HepG2 (cell line): Measurements from ENCODE around the gene RICTOR. TPM values are rescaled to one million over a fixed set of nuclear protein-coding genes. Genes with fewer than 3 reads are reported as not detected.

Experiments
- FOXP1 ChIP-seq, 2 experiments: fragments of 450-650 bp in 1 of 2; IDR thresholded peaks; 2 replicates each; pipeline ENCODE4 v1.6.1; 2017 to 2018; ENCODE audit warnings: antibody characterized with exemption in 1 of 2
- MAF1 ChIP-seq: sonication (generic); formaldehyde crosslinking; IDR thresholded peaks from 2 replicates; pipeline ENCODE4 v1.5.0; 2020; ENCODE audit warnings: missing genetic modification reagents, borderline replicate concordance
- MZF1 ChIP-seq: sonication (generic); formaldehyde crosslinking; IDR thresholded peaks from 2 replicates; pipeline ENCODE4 v1.8.1; 2023; ENCODE audit warnings: mild to moderate bottlenecking, missing genetic modification reagents, borderline replicate concordance
- RFX3 ChIP-seq: IDR thresholded peaks from 2 replicates; pipeline ENCODE4 v1.6.1; 2016; ENCODE audit warnings: missing biosample characterization, missing genetic modification reagents
- SIX1 ChIP-seq: sonication (generic); formaldehyde crosslinking; IDR thresholded peaks from 2 replicates; pipeline ENCODE4 v1.4.0; 2020; ENCODE audit warnings: missing genetic modification reagents, borderline replicate concordance
- XRCC5 ChIP-seq: fragments of 200-400 bp; formaldehyde crosslinking; optimal IDR thresholded peaks from 2 replicates; pipeline ENCODE3; 2017; ENCODE audit warnings: mild to moderate bottlenecking, low read length
- ZNF354B ChIP-seq: sonication (generic); formaldehyde crosslinking; IDR thresholded peaks from 2 replicates; pipeline ENCODE4 v1.8.0; 2022; ENCODE audit warnings: mild to moderate bottlenecking, missing genetic modification reagents
- ZNF672 ChIP-seq: sonication (generic); formaldehyde crosslinking; IDR thresholded peaks from 2 replicates; pipeline ENCODE4 v1.8.1; 2022; ENCODE audit warnings: missing genetic modification reagents
- polyA plus RNA-seq, 8 experiments: library from polyadenylated mRNA; depleted of rRNA in 3 of 8; stranded (reverse) in 7 of 8; unstranded in 1 of 8; fragments of >200 nt; fragmentation: Illumina TruSeq in 4 of 8; extraction: Trizol in 4 of 8; gene quantifications; 2 replicates each; pipeline versions ENCODE4 v1.2.1 to v1.2.3, GENCODE V29; 2011 to 2016; ENCODE audit warnings: low read depth in 4 of 8, missing spikeins in 1 of 8, mixed read lengths in 1 of 8; ENCODE audit not compliant: insufficient read depth in 1 of 8
- total RNA-seq, 5 experiments: library from RNA; depleted of rRNA; stranded (reverse); fragments of >200 nt; fragmentation: Illumina TruSeq; extraction: Trizol; gene quantifications; 2 replicates each; pipeline ENCODE4 v1.2.3, GENCODE V29; 2016; ENCODE audit warnings: low read depth in 1 of 5
- TF ChIP-seq, protein P1 (sequence below): sonication (generic); formaldehyde crosslinking; IDR thresholded peaks from 2 replicates; pipeline ENCODE4 v1.8.0; 2022; ENCODE audit warnings: mild to moderate bottlenecking, missing genetic modification reagents
- TF ChIP-seq, protein P2 (sequence below): sonication (generic); formaldehyde crosslinking; IDR thresholded peaks from 2 replicates; pipeline ENCODE4 v1.4.0; 2020; ENCODE audit warnings: mild to moderate bottlenecking, missing genetic modification reagents
- TF ChIP-seq, protein P3 (sequence below): sonication (generic); formaldehyde crosslinking; IDR thresholded peaks from 2 replicates; pipeline ENCODE4 v1.4.0; 2020; ENCODE audit warnings: mild to moderate bottlenecking, missing genetic modification reagents
- TF ChIP-seq, protein P4 (sequence below): sonication (generic); formaldehyde crosslinking; IDR thresholded peaks from 2 replicates; pipeline ENCODE4 v1.4.0; 2020; ENCODE audit warnings: missing genetic modification reagents, borderline replicate concordance
- TF ChIP-seq, protein P5 (sequence below): sonication (generic); formaldehyde crosslinking; IDR thresholded peaks from 2 replicates; pipeline ENCODE4 v1.4.0; 2020; ENCODE audit warnings: missing genetic modification reagents

RICTOR gene
- total and polyA plus RNA-seq, 2 of the 13 experiments (the other 11 are each of a cell fraction or from before 2014, with no cell fraction given) = 10.7 to 15.4 TPM

DNA sequence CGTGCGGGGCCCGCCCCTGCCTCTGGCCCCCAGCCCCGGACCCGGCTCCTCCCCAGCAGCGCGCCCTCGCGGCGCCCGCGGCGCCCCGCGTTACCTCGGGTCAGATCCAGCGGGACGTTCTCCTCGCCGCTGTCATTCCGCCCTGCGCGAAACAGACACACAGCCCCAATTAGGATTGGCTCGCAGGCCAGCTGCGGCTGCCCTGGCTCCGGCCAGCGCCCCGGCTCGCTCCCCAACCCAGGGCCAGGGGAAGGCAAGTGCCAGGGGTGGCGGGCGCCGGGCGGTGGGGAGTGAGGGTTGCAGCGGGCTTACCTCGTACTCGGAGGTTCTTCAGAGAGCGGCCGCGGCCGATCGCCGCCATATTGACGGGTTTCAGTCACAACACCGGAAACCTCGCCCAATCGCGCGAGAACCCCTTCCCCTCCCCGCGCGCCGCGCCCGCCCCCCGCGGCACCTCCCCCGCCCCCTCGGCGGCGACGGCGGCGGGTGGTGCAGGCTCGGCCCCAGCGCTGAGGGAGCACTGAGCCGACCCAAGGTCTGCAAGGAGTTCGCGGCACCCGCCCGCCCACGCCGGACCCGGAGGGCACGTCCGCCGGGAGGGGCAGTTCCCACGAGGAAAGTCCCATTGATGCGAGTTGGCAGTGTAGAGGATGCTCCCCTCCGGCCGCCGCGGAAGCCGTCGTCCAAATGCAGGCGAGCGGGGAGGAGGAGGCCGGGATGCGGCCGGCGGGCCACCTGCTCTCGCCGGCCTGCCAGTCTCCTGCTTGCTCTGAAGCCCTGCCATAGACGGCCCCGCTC, at the start of gene RICTOR (continued):
- TF ChIP-seq SIX1 (CRISPR knock-in tag) = no peak
- no peak for TF ChIP-seq XRCC5
- TF ChIP-seq, protein P1, sequence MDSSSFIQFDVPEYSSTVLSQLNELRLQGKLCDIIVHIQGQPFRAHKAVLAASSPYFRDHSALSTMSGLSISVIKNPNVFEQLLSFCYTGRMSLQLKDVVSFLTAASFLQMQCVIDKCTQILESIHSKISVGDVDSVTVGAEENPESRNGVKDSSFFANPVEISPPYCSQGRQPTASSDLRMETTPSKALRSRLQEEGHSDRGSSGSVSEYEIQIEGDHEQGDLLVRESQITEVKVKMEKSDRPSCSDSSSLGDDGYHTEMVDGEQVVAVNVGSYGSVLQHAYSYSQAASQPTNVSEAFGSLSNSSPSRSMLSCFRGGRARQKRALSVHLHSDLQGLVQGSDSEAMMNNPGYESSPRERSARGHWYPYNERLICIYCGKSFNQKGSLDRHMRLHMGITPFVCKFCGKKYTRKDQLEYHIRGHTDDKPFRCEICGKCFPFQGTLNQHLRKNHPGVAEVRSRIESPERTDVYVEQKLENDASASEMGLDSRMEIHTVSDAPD = no peak
- TF ChIP-seq MZF1 (CRISPR knock-in tag) = no peak
- TF ChIP-seq, protein P2, sequence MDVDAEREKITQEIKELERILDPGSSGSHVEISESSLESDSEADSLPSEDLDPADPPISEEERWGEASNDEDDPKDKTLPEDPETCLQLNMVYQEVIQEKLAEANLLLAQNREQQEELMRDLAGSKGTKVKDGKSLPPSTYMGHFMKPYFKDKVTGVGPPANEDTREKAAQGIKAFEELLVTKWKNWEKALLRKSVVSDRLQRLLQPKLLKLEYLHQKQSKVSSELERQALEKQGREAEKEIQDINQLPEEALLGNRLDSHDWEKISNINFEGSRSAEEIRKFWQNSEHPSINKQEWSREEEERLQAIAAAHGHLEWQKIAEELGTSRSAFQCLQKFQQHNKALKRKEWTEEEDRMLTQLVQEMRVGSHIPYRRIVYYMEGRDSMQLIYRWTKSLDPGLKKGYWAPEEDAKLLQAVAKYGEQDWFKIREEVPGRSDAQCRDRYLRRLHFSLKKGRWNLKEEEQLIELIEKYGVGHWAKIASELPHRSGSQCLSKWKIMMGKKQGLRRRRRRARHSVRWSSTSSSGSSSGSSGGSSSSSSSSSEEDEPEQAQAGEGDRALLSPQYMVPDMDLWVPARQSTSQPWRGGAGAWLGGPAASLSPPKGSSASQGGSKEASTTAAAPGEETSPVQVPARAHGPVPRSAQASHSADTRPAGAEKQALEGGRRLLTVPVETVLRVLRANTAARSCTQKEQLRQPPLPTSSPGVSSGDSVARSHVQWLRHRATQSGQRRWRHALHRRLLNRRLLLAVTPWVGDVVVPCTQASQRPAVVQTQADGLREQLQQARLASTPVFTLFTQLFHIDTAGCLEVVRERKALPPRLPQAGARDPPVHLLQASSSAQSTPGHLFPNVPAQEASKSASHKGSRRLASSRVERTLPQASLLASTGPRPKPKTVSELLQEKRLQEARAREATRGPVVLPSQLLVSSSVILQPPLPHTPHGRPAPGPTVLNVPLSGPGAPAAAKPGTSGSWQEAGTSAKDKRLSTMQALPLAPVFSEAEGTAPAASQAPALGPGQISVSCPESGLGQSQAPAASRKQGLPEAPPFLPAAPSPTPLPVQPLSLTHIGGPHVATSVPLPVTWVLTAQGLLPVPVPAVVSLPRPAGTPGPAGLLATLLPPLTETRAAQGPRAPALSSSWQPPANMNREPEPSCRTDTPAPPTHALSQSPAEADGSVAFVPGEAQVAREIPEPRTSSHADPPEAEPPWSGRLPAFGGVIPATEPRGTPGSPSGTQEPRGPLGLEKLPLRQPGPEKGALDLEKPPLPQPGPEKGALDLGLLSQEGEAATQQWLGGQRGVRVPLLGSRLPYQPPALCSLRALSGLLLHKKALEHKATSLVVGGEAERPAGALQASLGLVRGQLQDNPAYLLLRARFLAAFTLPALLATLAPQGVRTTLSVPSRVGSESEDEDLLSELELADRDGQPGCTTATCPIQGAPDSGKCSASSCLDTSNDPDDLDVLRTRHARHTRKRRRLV (CRISPR knock-in tag) = 0 out of 2 replicates have a peak, but pooled peaks have one; percentile 56
- TF ChIP-seq RFX3 (CRISPR knock-in tag) = no peak
- no peak for TF ChIP-seq FOXP1 (IDR thresholded peaks at IDR 0.05)
- no peak for TF ChIP-seq FOXP1 (CRISPR knock-in tag; IDR thresholded peaks at IDR 0.05)
- TF ChIP-seq, protein P3, sequence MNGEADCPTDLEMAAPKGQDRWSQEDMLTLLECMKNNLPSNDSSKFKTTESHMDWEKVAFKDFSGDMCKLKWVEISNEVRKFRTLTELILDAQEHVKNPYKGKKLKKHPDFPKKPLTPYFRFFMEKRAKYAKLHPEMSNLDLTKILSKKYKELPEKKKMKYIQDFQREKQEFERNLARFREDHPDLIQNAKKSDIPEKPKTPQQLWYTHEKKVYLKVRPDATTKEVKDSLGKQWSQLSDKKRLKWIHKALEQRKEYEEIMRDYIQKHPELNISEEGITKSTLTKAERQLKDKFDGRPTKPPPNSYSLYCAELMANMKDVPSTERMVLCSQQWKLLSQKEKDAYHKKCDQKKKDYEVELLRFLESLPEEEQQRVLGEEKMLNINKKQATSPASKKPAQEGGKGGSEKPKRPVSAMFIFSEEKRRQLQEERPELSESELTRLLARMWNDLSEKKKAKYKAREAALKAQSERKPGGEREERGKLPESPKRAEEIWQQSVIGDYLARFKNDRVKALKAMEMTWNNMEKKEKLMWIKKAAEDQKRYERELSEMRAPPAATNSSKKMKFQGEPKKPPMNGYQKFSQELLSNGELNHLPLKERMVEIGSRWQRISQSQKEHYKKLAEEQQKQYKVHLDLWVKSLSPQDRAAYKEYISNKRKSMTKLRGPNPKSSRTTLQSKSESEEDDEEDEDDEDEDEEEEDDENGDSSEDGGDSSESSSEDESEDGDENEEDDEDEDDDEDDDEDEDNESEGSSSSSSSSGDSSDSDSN (CRISPR knock-in tag) = peak; percentile 90
- no peak for TF ChIP-seq ZNF672 (CRISPR knock-in tag)
- no peak for TF ChIP-seq ZNF354B
- TF ChIP-seq, protein P4, sequence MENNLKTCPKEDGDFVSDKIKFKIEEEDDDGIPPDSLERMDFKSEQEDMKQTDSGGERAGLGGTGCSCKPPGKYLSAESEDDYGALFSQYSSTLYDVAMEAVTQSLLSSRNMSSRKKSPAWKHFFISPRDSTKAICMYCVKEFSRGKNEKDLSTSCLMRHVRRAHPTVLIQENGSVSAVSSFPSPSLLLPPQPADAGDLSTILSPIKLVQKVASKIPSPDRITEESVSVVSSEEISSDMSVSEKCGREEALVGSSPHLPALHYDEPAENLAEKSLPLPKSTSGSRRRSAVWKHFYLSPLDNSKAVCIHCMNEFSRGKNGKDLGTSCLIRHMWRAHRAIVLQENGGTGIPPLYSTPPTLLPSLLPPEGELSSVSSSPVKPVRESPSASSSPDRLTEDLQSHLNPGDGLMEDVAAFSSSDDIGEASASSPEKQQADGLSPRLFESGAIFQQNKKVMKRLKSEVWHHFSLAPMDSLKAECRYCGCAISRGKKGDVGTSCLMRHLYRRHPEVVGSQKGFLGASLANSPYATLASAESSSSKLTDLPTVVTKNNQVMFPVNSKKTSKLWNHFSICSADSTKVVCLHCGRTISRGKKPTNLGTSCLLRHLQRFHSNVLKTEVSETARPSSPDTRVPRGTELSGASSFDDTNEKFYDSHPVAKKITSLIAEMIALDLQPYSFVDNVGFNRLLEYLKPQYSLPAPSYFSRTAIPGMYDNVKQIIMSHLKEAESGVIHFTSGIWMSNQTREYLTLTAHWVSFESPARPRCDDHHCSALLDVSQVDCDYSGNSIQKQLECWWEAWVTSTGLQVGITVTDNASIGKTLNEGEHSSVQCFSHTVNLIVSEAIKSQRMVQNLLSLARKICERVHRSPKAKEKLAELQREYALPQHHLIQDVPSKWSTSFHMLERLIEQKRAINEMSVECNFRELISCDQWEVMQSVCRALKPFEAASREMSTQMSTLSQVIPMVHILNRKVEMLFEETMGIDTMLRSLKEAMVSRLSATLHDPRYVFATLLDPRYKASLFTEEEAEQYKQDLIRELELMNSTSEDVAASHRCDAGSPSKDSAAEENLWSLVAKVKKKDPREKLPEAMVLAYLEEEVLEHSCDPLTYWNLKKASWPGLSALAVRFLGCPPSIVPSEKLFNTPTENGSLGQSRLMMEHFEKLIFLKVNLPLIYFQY = 0 out of 2 replicates have a peak, but pooled peaks have one; percentile 27
- TF ChIP-seq, protein P5, sequence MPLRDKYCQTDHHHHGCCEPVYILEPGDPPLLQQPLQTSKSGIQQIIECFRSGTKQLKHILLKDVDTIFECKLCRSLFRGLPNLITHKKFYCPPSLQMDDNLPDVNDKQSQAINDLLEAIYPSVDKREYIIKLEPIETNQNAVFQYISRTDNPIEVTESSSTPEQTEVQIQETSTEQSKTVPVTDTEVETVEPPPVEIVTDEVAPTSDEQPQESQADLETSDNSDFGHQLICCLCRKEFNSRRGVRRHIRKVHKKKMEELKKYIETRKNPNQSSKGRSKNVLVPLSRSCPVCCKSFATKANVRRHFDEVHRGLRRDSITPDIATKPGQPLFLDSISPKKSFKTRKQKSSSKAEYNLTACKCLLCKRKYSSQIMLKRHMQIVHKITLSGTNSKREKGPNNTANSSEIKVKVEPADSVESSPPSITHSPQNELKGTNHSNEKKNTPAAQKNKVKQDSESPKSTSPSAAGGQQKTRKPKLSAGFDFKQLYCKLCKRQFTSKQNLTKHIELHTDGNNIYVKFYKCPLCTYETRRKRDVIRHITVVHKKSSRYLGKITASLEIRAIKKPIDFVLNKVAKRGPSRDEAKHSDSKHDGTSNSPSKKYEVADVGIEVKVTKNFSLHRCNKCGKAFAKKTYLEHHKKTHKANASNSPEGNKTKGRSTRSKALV (CRISPR knock-in tag) = peak; percentile 70; the same call in 1 of the 2 replicates
- 0 out of 2 replicates have a peak, but pooled peaks have one; percentile 33 for TF ChIP-seq MAF1 (CRISPR knock-in tag)
